ENCODE measurements around the gene MIS18A.
"Not testable (repeated sequence)": the region's sequence is repeated elsewhere in the genome, so short reads cannot be mapped to it uniquely, and the experiment has no call there.

The MIS18A gene

DNA sequence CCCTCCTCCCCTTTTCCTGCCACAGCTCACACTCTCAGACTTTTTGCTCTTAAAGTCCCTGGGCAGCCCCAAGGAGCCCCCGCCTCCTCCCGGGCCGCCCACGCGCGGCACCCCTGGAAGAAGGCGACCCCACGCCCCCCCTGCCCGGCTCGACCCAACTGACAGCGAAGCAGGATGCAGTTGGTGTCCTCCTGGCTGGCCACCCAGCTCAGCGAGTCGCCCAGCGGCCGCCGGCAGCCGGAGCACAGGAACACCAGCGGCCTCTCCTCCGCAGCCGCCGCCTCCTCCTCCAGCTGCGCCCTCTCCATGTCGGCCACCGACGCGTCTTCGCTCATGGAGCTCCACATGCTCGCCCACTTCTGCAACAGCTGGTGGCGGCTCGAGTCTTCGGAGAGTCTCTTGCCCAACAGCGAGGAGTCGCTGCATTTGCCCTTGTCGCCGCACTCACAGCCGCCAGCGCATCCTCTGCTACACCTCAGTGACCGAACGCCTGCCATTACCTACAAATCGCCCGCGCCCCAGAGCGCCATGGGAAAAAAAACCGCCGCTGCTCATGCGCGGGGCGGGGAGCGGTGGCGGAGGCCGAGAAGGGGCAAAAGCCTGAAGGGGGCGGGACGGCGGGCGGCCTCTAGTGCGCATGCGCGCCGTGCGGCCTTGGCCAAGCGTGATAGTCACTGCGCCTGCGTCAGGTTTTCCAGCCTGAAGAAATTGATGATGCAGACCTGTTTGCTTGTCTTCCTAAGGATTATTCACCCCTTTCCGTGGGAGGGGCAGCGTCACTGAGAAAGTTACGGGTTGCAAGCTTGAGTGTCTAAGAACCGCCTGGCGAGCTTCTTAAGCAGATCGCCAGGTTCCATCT lies at the start of gene MIS18A:
Gene MIS18A (minus strand): TSS at position 532 of the 859 bp plus-strand sequence. CDS start 35 bp downstream, at position 497.
- DNase-seq (ENCODE audit: low read depth in 2 of 3, low spot score in 1 of 3) = peak; percentile 95 to 98 (median 97)

DNA sequence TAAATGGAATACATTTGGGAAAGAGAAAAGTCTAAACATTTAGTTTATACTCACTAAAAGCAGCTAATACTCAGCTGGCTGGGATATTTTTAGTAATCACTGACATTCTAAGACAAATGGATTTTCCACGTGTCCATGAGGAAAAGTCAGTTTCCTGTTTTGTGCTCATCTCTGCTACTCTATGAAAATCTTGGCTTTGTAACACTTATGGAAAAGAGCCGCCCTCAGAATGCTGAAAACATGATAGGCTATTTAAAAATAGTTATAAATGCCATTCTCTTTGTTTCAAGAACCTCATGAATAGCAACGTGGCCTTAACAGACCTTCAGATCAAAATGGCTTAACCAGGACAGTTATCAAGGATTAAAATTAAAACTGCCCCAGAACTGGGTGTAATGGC lies 49.7 kb upstream of the MIS18A start:
- DNase-seq (ENCODE audit: low read depth in 2 of 3, low spot score in 1 of 3) = no peak

DNA sequence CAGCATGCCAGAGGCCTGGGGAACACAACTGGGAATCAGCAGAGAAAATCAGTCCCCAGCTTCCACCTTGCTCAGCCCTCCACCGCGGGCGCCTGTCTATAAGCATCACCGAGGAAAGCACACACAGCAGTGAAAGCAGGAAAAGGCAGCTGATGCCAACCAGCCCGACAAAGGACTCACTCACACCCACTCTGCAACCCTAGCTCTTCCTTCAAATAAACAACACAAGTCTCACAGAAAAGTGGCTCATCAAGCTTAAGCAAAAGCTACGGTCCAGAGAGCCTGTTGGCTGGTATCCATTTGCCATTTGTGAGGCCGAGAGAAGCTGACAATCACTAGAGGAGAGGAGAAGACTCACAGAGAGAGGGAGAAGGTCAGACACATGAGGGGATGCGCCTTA lies 46.9 kb upstream of the MIS18A start:
- DNase-seq (ENCODE audit: low read depth in 2 of 3, low spot score in 1 of 3) = no peak

- DNase-seq (ENCODE audit: low read depth in 2 of 3, low spot score in 1 of 3) = no peak
These were observed 43.8 kb upstream of the MIS18A start for GRCh38 chr21:32322676-32323075.

GRCh38 chr21:32322103-32322502 lies 43.3 kb upstream of the MIS18A start:
- no peak for DNase-seq (ENCODE audit: low read depth in 2 of 3, low spot score in 1 of 3)

GRCh38 chr21:32321480-32321879 lies 42.6 kb upstream of the MIS18A start:
- no peak for DNase-seq (ENCODE audit: low read depth in 2 of 3, low spot score in 1 of 3)

- no peak for DNase-seq (ENCODE audit: low read depth in 2 of 3, low spot score in 1 of 3)
These were observed 41.9 kb upstream of the MIS18A start for GRCh38 chr21:32320726-32321125.

DNA sequence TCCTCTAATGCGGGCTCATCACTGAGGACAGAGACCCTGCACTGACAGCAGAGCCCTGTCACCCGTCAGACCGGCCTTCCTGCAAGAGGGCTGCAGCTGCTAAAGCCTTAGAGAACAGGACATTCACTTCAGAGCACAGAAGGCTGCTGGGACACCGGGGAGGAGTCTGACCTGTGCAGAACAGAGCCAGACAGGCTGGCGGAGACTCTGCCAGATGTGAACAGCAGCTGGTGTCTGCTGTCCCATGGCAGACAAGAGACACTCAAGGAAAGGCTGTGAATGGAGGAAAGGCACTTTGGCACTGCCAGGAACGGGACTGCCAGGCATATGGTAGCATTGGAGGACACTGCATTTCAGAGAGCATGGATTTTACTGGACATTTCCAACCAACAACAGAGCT lies 41.2 kb upstream of the MIS18A start:
- no peak for DNase-seq (ENCODE audit: low read depth in 2 of 3, low spot score in 1 of 3)

GRCh38 chr21:32319012-32319411 lies 40.2 kb upstream of the MIS18A start:
- DNase-seq (ENCODE audit: low read depth in 2 of 3, low spot score in 1 of 3) = no peak

- no peak for DNase-seq (ENCODE audit: low read depth in 2 of 3, low spot score in 1 of 3)
These were observed 38.9 kb upstream of the MIS18A start for GRCh38 chr21:32317726-32318125.

GRCh38 chr21:32316361-32317215 lies 37.7 kb upstream of the MIS18A start:
- no peak for DNase-seq (ENCODE audit: low read depth in 2 of 3, low spot score in 1 of 3)

DNA sequence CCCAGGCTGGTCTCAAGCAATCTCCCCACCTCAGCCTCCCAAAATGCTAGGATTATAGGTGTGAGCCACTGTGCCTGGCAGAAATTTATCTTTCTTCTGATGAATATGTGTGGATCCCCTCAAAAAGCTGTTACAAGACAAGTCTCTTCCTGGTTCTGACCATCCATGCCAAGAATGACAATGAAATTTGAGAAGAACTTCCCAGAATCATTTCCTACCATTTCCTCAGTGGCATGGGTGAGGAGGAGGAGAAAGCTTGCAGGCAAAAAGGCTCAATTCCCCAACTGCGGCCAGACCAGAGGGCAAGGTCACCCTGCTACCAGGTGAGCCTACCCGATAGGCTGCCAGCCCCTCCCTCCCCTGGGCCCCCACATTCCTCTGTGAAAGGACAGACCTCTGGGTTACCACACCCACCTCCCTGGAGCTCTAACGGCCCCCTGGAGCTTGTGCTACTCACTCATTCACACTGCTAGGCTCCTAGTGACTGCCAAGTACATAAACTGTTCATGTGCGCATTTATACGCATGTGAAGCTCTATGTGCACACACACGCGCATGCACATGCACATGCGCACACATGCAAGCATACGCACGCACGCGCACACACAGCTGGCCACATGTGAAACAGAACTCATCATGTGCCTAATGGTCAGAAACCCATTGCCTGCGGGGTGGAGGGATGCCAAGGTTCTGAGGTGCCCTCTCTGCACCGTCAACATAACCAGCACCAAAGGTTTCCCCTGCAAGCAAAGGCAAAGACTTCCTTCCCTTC lies 36.8 kb upstream of the MIS18A start:
- DNase-seq (ENCODE audit: low read depth in 2 of 3, low spot score in 1 of 3) = no peak

- no peak for DNase-seq (ENCODE audit: low read depth in 2 of 3, low spot score in 1 of 3)
These were observed 36.0 kb upstream of the MIS18A start for GRCh38 chr21:32314806-32315205.

DNA sequence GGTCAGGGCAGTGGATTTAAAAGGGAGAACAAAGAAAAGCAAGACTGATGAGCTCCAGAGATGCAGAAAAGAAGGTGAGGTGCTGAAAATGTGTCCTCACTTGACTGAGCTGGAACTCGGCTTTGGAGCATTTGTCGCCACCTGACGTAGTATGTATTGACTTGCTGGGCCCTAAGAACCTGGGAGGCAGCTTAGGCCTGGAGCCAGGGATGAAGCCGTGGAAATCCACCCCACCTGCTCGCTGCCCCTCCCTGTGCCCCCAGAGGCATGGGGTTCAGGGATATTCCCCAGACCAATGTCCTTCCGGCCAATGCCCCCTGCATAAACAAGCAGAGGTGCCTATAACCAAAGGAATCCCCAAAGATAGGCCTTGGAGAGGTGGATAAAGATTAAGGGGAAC lies 34.1 kb upstream of the MIS18A start:
- no peak for DNase-seq (ENCODE audit: low read depth in 2 of 3, low spot score in 1 of 3)

DNA sequence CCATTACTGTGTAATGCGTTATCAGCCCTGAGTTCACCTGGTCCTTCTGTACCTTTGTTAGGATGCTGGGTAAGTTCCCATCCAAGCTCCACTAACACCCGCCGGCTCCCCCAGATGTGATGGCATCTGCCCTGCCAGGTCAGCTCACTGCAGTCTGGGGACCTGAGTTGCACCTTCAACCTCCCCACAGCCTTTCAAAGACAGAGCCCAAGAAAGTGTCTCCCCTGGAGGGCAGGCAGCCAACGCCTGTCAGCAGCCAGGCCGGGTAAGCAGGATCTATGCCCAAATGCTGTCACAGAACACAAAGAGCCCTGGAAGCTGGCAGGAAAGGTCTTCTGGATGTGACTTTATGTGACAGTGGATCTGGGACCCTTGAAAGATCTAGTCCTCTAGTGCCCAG lies 33.5 kb upstream of the MIS18A start:
- no peak for DNase-seq (ENCODE audit: low read depth in 2 of 3, low spot score in 1 of 3)

DNA sequence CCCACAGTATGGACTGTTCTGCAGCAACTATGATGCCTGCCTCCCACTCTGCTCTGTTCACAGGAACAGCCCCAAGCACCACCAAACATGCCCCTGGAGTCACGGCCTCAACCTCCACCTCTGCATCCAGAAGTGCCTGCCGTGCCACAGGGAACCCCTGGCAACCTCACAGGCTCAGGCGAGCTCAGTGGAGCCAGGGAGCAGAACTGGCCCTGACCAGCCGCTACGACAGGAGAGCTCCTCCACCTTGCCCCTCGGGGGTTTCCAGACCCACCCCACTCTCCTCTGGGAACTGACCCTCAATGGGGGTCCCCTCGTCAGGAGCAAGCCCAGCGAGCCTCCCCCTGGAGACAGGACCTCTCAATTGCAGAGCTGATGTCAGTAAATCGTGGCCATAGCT lies 32.8 kb upstream of the MIS18A start:
- DNase-seq (ENCODE audit: low read depth in 2 of 3, low spot score in 1 of 3) = no peak

DNA sequence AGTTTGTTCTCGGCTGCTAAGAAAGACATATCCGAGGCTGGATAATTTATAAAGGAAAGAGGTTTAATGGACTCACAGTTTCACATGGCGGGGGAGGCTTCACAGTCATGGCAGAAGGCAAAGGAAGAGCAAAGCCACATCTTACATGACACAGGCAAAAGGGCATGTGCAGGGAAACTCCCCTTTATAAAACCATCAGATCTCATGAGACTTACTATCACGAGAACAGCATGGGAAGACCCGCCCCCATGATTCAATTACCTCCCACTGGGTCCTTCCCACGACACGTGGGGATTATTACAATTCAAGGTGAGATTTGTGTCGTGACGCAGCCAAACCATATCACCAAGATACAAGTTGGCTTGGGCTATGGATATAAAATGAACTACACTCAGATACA lies 32.1 kb upstream of the MIS18A start:
- not testable (repeated sequence) for DNase-seq (ENCODE audit: low read depth in 2 of 3, low spot score in 1 of 3)

DNA sequence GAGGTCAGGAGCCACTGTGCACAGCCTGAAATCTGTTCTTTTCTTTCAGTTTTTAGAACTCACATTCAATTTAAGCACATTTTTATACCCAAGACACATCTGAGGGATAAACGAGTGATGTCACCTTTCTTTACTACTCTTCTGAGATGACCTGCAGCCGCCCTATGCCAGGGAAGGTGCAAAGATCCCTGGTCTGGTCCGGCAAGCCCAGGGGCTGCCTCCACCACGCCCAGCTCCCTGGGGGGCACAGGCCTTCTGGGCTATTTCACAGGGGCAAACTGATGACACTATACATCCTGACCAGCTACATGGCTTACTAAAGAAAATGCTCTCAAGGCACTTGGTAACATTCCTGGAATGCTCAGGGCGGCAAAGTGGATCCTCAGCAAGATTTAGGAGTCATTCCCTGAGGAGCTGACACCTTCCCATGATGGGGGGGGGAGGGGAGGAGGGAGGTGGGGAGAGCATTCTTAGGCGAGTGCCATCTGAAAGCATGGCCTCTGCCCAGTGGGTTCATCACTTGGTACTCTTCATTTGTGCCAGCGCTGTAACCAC lies 31.1 kb upstream of the MIS18A start:
- no peak for DNase-seq (ENCODE audit: low read depth in 2 of 3, low spot score in 1 of 3)

GRCh38 chr21:32308696-32309095 lies 29.8 kb upstream of the MIS18A start:
- DNase-seq (ENCODE audit: low read depth in 2 of 3, low spot score in 1 of 3) = no peak

GRCh38 chr21:32307706-32308105 lies 28.9 kb upstream of the MIS18A start:
- no peak for DNase-seq (ENCODE audit: low read depth in 2 of 3, low spot score in 1 of 3)
